Glutamatergic neuron (in vitro differentiated cells): ENCODE measurements around the gene MZF1. TPM values are rescaled to one million over a fixed set of nuclear protein-coding genes. Genes with fewer than 3 reads are reported as not detected.

Experiments used
- DNase-seq: peaks from one replicate; pipeline ENCODE4 v3.0.0; 2022
- H3K27ac Mint-ChIP-seq: one replicate; pipeline ENCODE4 v1.8.0; 2020; ENCODE audit warnings: mild to moderate bottlenecking, mixed read lengths, inconsistent platforms; ENCODE audit not compliant: unreplicated experiment
- H3K27me3 Mint-ChIP-seq: one replicate; pipeline ENCODE4 v1.8.0; 2020; ENCODE audit warnings: mild to moderate bottlenecking, moderate library complexity, mixed read lengths, inconsistent platforms; ENCODE audit not compliant: unreplicated experiment
- H3K36me3 Mint-ChIP-seq: one replicate; pipeline ENCODE4 v1.8.0; 2020; ENCODE audit warnings: mild to moderate bottlenecking, mixed read lengths, inconsistent platforms; ENCODE audit not compliant: unreplicated experiment
- H3K4me1 Mint-ChIP-seq: one replicate; pipeline ENCODE4 v1.8.0; 2020; ENCODE audit warnings: mild to moderate bottlenecking, low read depth, mixed read lengths, inconsistent platforms; ENCODE audit not compliant: unreplicated experiment
- H3K4me3 Mint-ChIP-seq: one replicate; pipeline ENCODE4 v1.8.0; 2020; ENCODE audit warnings: mild to moderate bottlenecking, mixed read lengths, inconsistent platforms; ENCODE audit not compliant: unreplicated experiment
- H3K9me3 Mint-ChIP-seq: one replicate; pipeline ENCODE4 v1.8.0; 2020; ENCODE audit warnings: mild to moderate bottlenecking, moderate library complexity, mixed read lengths, inconsistent platforms; ENCODE audit not compliant: unreplicated experiment
- CTCF ChIP-seq: fragments of 200-600 bp; sonication (generic); IDR thresholded peaks from one replicate; pipeline ENCODE4 v1.5.0; 2021; ENCODE audit not compliant: partially characterized antibody, unreplicated experiment
- total RNA-seq: library from RNA; stranded (reverse); fragmentation: NEBNext Ultra II Directional; extraction: Animal tissue kit (Norgen Biotek cat#: 25700); gene quantifications from one replicate; pipeline ENCODE4 v1.2.1, GENCODE V29; 2021; ENCODE audit not compliant: unreplicated experiment

MZF1 gene
- total RNA-seq, 1 donor from 2014 or later: 27.3 TPM

GRCh38 chr19:58519355-58520256 is 53.5 kb downstream of the MZF1 start, which contains the start of gene ZBTB45:
TSS of gene ZBTB45 (minus strand) at chr19:58519810. CDS start at chr19:58517673, 2,137 bp downstream.
- peak; percentile 95 for DNase-seq
- H3K27me3 Mint-ChIP-seq: peaks cover 30% of the 10 kb centered on the region
- H3K4me1 Mint-ChIP-seq: peaks cover 19% of the 10 kb centered on the region
- TF ChIP-seq CTCF: peak; percentile 80
- no peaks in the 10 kb centered on the region for H3K36me3 Mint-ChIP-seq
- peaks cover 15% of the 10 kb centered on the region for H3K9me3 Mint-ChIP-seq
- peak within 1 kb of the TSS; percentile 100 for H3K27ac Mint-ChIP-seq
- peak within 1 kb of the TSS; percentile 100 for H3K4me3 Mint-ChIP-seq

- H3K4me3 Mint-ChIP-seq: peak overlapping the region; percentile 100
- DNase-seq: peak; percentile 81
- peaks cover 18% of the 10 kb centered on the region for H3K9me3 Mint-ChIP-seq
- H3K27me3 Mint-ChIP-seq: peaks cover 30% of the 10 kb centered on the region
- peaks cover 19% of the 10 kb centered on the region for H3K4me1 Mint-ChIP-seq
- peak overlapping the region; percentile 100 for H3K27ac Mint-ChIP-seq
- no peak for TF ChIP-seq CTCF
- H3K36me3 Mint-ChIP-seq: no peaks in the 10 kb centered on the region
These were observed 54.1 kb downstream of the MZF1 start for GRCh38 chr19:58519087-58519354.

- Mint-ChIP-seq H3K4me3 (peak overlapping the region; percentile 100), H3K4me1 (peaks cover 19% of the 10 kb centered on the region), H3K36me3 (no peaks in the 10 kb centered on the region), H3K9me3 (peaks cover 18% of the 10 kb centered on the region), H3K27me3 (peaks cover 30% of the 10 kb centered on the region), H3K27ac (peak overlapping the region; percentile 100)
- no peak for TF ChIP-seq CTCF
- DNase-seq: no peak
These were observed 54.7 kb downstream of the MZF1 start for GRCh38 chr19:58518256-58519086.

- Mint-ChIP-seq H3K4me1 (peaks cover 19% of the 10 kb centered on the region), H3K27me3 (peaks cover 32% of the 10 kb centered on the region), H3K36me3 (no peaks in the 10 kb centered on the region), H3K27ac (peak overlapping the region; percentile 33), H3K9me3 (peaks cover 16% of the 10 kb centered on the region), H3K4me3 (no peak overlapping the region)
- no peak for TF ChIP-seq CTCF
- DNase-seq: no peak
These were observed 55.9 kb downstream of the MZF1 start for GRCh38 chr19:58516964-58517833.
